ENCODE measurements around the gene ASAP3.

- TF ChIP-seq CTCF (IDR thresholded peaks at IDR 0.05; ENCODE audit: low read length), result no peak
- TF ChIP-seq EZH2 (optimal IDR thresholded peaks at IDR 0.05; ENCODE audit: low read depth, low read length), result no peak
- no peak for TF ChIP-seq EZH2phosphoT487 (IDR thresholded peaks at IDR 0.05; ENCODE audit: low read length)
These were observed 17.5 kb downstream of the ASAP3 start for GRCh38 chr1:23466423-23466989.

All from MM.1S (cell line).